Panc1 (cell line): Measurements from ENCODE around the gene TTC23L. TPM values are rescaled to one million over a fixed set of nuclear protein-coding genes. Genes with fewer than 3 reads are reported as not detected.

Experiments
- ATAC-seq: fragments of 200-7000 bp; cut with Tn5 transposase; 2 replicates; pipeline ENCODE4 v1.9.1; 2020; ENCODE audit warnings: mild to moderate bottlenecking, moderate library complexity
- BruUV-seq: library from RNA; stranded (reverse); fragments of 400-500 nt; replicated peaks from 2 replicates; lab custom pipeline; 2021; lab: Mats Ljungman, UMichigan
- CTCF ChIA-PET: fragments of 300-600 bp; sonication (Branson Sonifier 250); formaldehyde crosslinking; loops from one replicate; lab custom pipeline; 2022; ENCODE audit warnings: antibody characterized with exemption; lab: Charles Lee
- POLR2A ChIA-PET: fragments of 300-600 bp; sonication (Branson Sonifier 250); formaldehyde crosslinking; loops from one replicate; lab custom pipeline; 2022; ENCODE audit warnings: antibody characterized with exemption; lab: Charles Lee
- DNase-seq: peaks from one replicate; pipeline ENCODE4 v3.0.0-alpha.2; 2010; ENCODE audit warnings: low read depth, low spot score
- H3K27ac ChIP-seq: 2 replicates; pipeline ENCODE4 v1.5.1; 2011; ENCODE audit warnings: mild to moderate bottlenecking, low read length, inconsistent platforms
- H3K27me3 ChIP-seq: fragments of 200-500 bp; sonication (Bioruptor generic); 2 replicates; pipeline ENCODE4 v1.6.0; 2014; ENCODE audit warnings: low read length, inconsistent platforms; ENCODE audit not compliant: control insufficient read depth, insufficient read depth
- H3K36me3 ChIP-seq: fragments of 200-500 bp; sonication (Bioruptor generic); 2 replicates; pipeline ENCODE4 v1.5.1; 2014; ENCODE audit warnings: inconsistent platforms, mild to moderate bottlenecking, low read length, moderate library complexity; ENCODE audit not compliant: control insufficient read depth, insufficient read depth
- H3K4me1 ChIP-seq: 2 replicates; pipeline ENCODE4 v1.5.1; 2011; ENCODE audit warnings: inconsistent platforms, mild to moderate bottlenecking, low read length, moderate library complexity; ENCODE audit not compliant: control insufficient read depth, insufficient read depth
- H3K4me3 ChIP-seq, 2 experiments: 2 replicates each; pipeline ENCODE4 v1.5.1; 2011 to 2012; ENCODE audit warnings: low read depth in 2 of 2, low read length in 2 of 2, mild to moderate bottlenecking in 2 of 2, inconsistent platforms in 1 of 2, moderate library complexity in 1 of 2
- H3K9me3 ChIP-seq: fragments of 200-500 bp; sonication (Bioruptor generic); 2 replicates; pipeline ENCODE4 v1.5.1; 2014; ENCODE audit warnings: low read depth, mild to moderate bottlenecking, inconsistent platforms, low read length, moderate library complexity; ENCODE audit not compliant: control insufficient read depth, insufficient read depth
- CTCF ChIP-seq: fragments of 450-650 bp; IDR thresholded peaks from 2 replicates; pipeline ENCODE4 v1.5.1; 2017; ENCODE audit warnings: mild to moderate bottlenecking
- POLR2AphosphoS5 ChIP-seq: IDR thresholded peaks from 2 replicates; pipeline ENCODE4 v1.6.1; 2012; ENCODE audit warnings: mild to moderate bottlenecking, low read depth, low read length, moderate library complexity
- SIN3A ChIP-seq: IDR thresholded peaks from 2 replicates; pipeline ENCODE4 v1.6.1; 2012; ENCODE audit warnings: low read depth, mild to moderate bottlenecking, low read length, moderate library complexity, borderline replicate concordance; ENCODE audit not compliant: insufficient read depth
- TCF7L2 ChIP-seq: IDR thresholded peaks from 2 replicates; pipeline ENCODE4 v1.6.1; 2011; ENCODE audit warnings: mild to moderate bottlenecking, low read depth, low read length, inconsistent platforms
- in situ Hi-C: cut with HindIII; loops from 2 replicates; pipeline ENCODE4 v1.10.0; 2016; ENCODE audit warnings: low sequenced_read_pairs, low pct_unique_long_range_greater_than_20kb
- intact Hi-C: fragments of 100-400 bp; cut with micrococcal nuclease; formaldehyde crosslinking; loops from one replicate; pipeline ENCODE4 v1.10.0; 2022; ENCODE audit not compliant: unreplicated experiment
- total RNA-seq: library from RNA; stranded (reverse); gene quantifications from one replicate; pipeline ENCODE4 v1.2.1, GENCODE V29; 2021; ENCODE audit not compliant: unreplicated experiment
- TF ChIP-seq, protein P1 (sequence below), 2 experiments: IDR thresholded peaks; 2 replicates each; pipeline ENCODE4 v1.6.1; 2011 to 2012; ENCODE audit warnings: low read depth in 2 of 2, control low read depth in 1 of 2, low read length in 1 of 2, mild to moderate bottlenecking in 1 of 2, moderate library complexity in 1 of 2; ENCODE audit not compliant: insufficient read depth in 1 of 2

Gene TTC23L
- total RNA-seq, 1 experiment from 2014 or later: not detected

DNA sequence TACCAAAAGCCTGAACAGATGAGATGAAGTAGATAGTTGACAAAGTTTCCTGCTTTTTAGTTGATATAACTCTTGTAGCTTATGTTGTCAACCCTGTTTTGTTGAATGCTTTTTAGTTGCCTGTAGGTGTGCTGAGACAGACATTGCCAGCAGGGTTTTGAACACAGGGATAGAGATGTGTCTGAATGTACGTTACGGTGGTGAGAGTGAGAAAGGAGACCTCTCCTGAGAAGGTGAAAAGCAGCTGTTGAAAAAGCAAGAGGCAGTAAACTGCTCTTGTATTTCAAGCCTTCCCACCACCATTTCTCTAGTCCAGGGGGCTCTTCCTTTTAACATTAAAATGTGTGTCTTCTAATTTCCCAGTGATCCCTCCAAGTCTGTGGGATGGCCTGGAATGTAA lies 105.1 kb downstream of the TTC23L start:
- in situ Hi-C loops (no loop called here), intact Hi-C loops (no loop called here)
- no peak for ATAC-seq
- POLR2A ChIA-PET: no interaction called here
- peaks cover 32% of the 10 kb centered on the region for H3K36me3 ChIP-seq
- CTCF ChIA-PET: no interaction called here
- no peak overlapping the region for H3K27ac ChIP-seq
- no peak overlapping the region for H3K4me3 ChIP-seq
- no peaks in the 10 kb centered on the region for H3K4me1 ChIP-seq
- no TSS peak for BruUV-seq
- H3K9me3 ChIP-seq: no peaks in the 10 kb centered on the region
- TF ChIP-seq CTCF: no peak
- TF ChIP-seq SIN3A: no peak
- TF ChIP-seq TCF7L2: no peak
- TF ChIP-seq, protein P1, sequence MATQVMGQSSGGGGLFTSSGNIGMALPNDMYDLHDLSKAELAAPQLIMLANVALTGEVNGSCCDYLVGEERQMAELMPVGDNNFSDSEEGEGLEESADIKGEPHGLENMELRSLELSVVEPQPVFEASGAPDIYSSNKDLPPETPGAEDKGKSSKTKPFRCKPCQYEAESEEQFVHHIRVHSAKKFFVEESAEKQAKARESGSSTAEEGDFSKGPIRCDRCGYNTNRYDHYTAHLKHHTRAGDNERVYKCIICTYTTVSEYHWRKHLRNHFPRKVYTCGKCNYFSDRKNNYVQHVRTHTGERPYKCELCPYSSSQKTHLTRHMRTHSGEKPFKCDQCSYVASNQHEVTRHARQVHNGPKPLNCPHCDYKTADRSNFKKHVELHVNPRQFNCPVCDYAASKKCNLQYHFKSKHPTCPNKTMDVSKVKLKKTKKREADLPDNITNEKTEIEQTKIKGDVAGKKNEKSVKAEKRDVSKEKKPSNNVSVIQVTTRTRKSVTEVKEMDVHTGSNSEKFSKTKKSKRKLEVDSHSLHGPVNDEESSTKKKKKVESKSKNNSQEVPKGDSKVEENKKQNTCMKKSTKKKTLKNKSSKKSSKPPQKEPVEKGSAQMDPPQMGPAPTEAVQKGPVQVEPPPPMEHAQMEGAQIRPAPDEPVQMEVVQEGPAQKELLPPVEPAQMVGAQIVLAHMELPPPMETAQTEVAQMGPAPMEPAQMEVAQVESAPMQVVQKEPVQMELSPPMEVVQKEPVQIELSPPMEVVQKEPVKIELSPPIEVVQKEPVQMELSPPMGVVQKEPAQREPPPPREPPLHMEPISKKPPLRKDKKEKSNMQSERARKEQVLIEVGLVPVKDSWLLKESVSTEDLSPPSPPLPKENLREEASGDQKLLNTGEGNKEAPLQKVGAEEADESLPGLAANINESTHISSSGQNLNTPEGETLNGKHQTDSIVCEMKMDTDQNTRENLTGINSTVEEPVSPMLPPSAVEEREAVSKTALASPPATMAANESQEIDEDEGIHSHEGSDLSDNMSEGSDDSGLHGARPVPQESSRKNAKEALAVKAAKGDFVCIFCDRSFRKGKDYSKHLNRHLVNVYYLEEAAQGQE (IDR thresholded peaks at IDR 0.05; ENCODE audit: insufficient read depth in 1 of 2, low read depth in 2 of 2, low read length in 1 of 2): no peak
- TF ChIP-seq POLR2AphosphoS5: no peak
- no peak for DNase-seq
- no peaks in the 10 kb centered on the region for H3K27me3 ChIP-seq

- in situ Hi-C loops (no loop called here), intact Hi-C loops (no loop called here)
- peaks cover 31% of the 10 kb centered on the region for H3K36me3 ChIP-seq
- BruUV-seq: no TSS peak
- POLR2A ChIA-PET: no interaction called here
- no peak for ATAC-seq
- H3K4me1 ChIP-seq: no peaks in the 10 kb centered on the region
- no peak overlapping the region for H3K4me3 ChIP-seq
- H3K27me3 ChIP-seq: no peaks in the 10 kb centered on the region
- CTCF ChIA-PET: no interaction called here
- H3K27ac ChIP-seq: no peak overlapping the region
- no peaks in the 10 kb centered on the region for H3K9me3 ChIP-seq
- DNase-seq: no peak
- TF ChIP-seq POLR2AphosphoS5 (no peak), SIN3A (no peak), TCF7L2 (no peak), CTCF (no peak)
- TF ChIP-seq, protein P1 (IDR thresholded peaks at IDR 0.05; ENCODE audit: insufficient read depth in 1 of 2, low read depth in 2 of 2, low read length in 1 of 2): no peak
Measured at GRCh38 chr5:34944460-34945047, 105.6 kb downstream of the TTC23L start.
